Thyroid gland (tissue), 4 donors: ENCODE measurements around the gene USF1. TPM values are rescaled to one million over a fixed set of nuclear protein-coding genes. Genes with fewer than 3 reads are reported as not detected.

ENCODE experiments used
- DNase-seq, 2 donors: peaks; one replicate each; pipeline ENCODE4 v3.0.0-alpha.2; 2019
- H3K27ac ChIP-seq, 3 donors: fragments of 200-600 bp; sonication (generic); 1 replicate in 2 of 3; 2 replicates in 1 of 3; pipeline ENCODE4 v1.5.1; 2016 to 2019; ENCODE audit warnings: mild to moderate bottlenecking in 1 of 3, moderate library complexity in 1 of 3
- H3K27me3 ChIP-seq: fragments of 200-600 bp; sonication (generic); one replicate; pipeline ENCODE4 v1.5.1; 2019
- H3K36me3 ChIP-seq, 2 donors: fragments of 200-600 bp; sonication (generic); one replicate each; pipeline ENCODE4 v1.5.1; 2016 to 2019
- H3K4me1 ChIP-seq, 2 donors: fragments of 200-600 bp; sonication (generic); one replicate each; pipeline ENCODE4 v1.5.1; 2017 to 2019
- H3K4me3 ChIP-seq, 3 donors: fragments of 200-600 bp; sonication (generic); replicated peaks in 1 of 3; 1 replicate in 2 of 3; 2 replicates in 1 of 3; pipeline ENCODE4 v1.5.1; 2016; ENCODE audit warnings: mild to moderate bottlenecking in 1 of 3
- H3K9me3 ChIP-seq: fragments of 200-600 bp; sonication (generic); one replicate; pipeline ENCODE4 v1.5.1; 2017
- POLR2A ChIP-seq, 2 donors: fragments of 450-650 bp; IDR thresholded peaks; one replicate each; pipeline ENCODE4 v1.6.1; 2017; ENCODE audit warnings: antibody characterized with exemption in 2 of 2, mild to moderate bottlenecking in 2 of 2, moderate library complexity in 1 of 2
- WGBS, 2 donors: methylation state at CpG; one replicate each; pipeline ENCODE4 v1.1.5; 2017; 5-methylcytosine and 5-hydroxymethylcytosine counted together
- intact Hi-C: fragments of 100-400 bp; cut with DNase I; formaldehyde crosslinking; loops from one replicate; pipeline ENCODE4 v1.15.1; 2023
- total RNA-seq, 4 donors: library from RNA; depleted of rRNA; stranded (reverse); fragments of >200 nt; gene quantifications; one replicate each; pipeline ENCODE4 v1.2.3, GENCODE V29; 2016
- TF ChIP-seq, protein P1 (sequence below), 6 experiments: fragments of 200-600 bp in 3 of 6; fragments of 450-650 bp in 3 of 6; sonication (generic) in 3 of 6; IDR thresholded peaks; one replicate each; pipeline ENCODE4 v1.5.1; 2016 to 2019; ENCODE audit warnings: antibody characterized with exemption in 6 of 6, mild to moderate bottlenecking in 2 of 6, inconsistent platforms in 1 of 6, moderate library complexity in 1 of 6

USF1 gene
- total RNA-seq, 4 donors from 2014 or later, result 56.0 to 71.0 (median 70.3) TPM

GRCh38 chr1:161039154-161039545 lies 6.6 kb downstream of the USF1 start:
- peak overlapping the region in 1 of 3 donors; percentile 60 for H3K4me3 ChIP-seq
- WGBS, 2 donors, result 10 to 18% methylated on average over 3 of the region's 3 CpGs
- TF ChIP-seq, protein P1, sequence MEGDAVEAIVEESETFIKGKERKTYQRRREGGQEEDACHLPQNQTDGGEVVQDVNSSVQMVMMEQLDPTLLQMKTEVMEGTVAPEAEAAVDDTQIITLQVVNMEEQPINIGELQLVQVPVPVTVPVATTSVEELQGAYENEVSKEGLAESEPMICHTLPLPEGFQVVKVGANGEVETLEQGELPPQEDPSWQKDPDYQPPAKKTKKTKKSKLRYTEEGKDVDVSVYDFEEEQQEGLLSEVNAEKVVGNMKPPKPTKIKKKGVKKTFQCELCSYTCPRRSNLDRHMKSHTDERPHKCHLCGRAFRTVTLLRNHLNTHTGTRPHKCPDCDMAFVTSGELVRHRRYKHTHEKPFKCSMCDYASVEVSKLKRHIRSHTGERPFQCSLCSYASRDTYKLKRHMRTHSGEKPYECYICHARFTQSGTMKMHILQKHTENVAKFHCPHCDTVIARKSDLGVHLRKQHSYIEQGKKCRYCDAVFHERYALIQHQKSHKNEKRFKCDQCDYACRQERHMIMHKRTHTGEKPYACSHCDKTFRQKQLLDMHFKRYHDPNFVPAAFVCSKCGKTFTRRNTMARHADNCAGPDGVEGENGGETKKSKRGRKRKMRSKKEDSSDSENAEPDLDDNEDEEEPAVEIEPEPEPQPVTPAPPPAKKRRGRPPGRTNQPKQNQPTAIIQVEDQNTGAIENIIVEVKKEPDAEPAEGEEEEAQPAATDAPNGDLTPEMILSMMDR (IDR thresholded peaks at IDR 0.05), result no peak
- TF ChIP-seq POLR2A (IDR thresholded peaks at IDR 0.05), result no peak
- peaks cover 26 to 29% of the 10 kb centered on the region in 2 donors for H3K4me1 ChIP-seq
- H3K9me3 ChIP-seq, result no peaks in the 10 kb centered on the region
- H3K27me3 ChIP-seq, result no peaks in the 10 kb centered on the region
- DNase-seq, result no peak
- peak overlapping the region in 2 of 3 donors; percentile 44 to 86 for H3K27ac ChIP-seq
- intact Hi-C loops, result no loop called here
- H3K36me3 ChIP-seq, result peaks cover 32 to 35% of the 10 kb centered on the region in 2 donors

GRCh38 chr1:161038523-161039153 lies 7.1 kb downstream of the USF1 start, which contains the start of gene TSTD1:
TSS of gene TSTD1 (minus strand) at chr1:161038964. CDS start at chr1:161038889, 75 bp downstream.
- DNase-seq, result peak; percentile 93 to 95
- peaks cover 32 to 35% of the 10 kb centered on the region in 2 donors for H3K36me3 ChIP-seq
- peak within 1 kb of the TSS; percentile 53 to 86 (median 70) for H3K27ac ChIP-seq
- TF ChIP-seq, protein P1 (IDR thresholded peaks at IDR 0.05), result peak in 1 of 6 experiments; percentile 13
- peak; percentile 44 to 86 for TF ChIP-seq POLR2A (IDR thresholded peaks at IDR 0.05)
- peaks cover 22 to 24% of the 10 kb centered on the region in 2 donors for H3K4me1 ChIP-seq
- no peaks in the 10 kb centered on the region for H3K27me3 ChIP-seq
- WGBS, 2 donors, result 23 to 28% methylated on average over 29 to 30 of the region's 54 CpGs
- no peaks in the 10 kb centered on the region for H3K9me3 ChIP-seq
- intact Hi-C loops, result no loop called here
- peak within 1 kb of the TSS; percentile 45 to 88 (median 60) for H3K4me3 ChIP-seq

GRCh38 chr1:161037661-161038522 lies 7.9 kb downstream of the USF1 start:
- Histone ChIP-seq H3K27me3 (no peaks in the 10 kb centered on the region), H3K4me3 (peak overlapping the region; percentile 45 to 88 (median 60)), H3K36me3 (peaks cover 32 to 35% of the 10 kb centered on the region in 2 donors), H3K27ac (peak overlapping the region; percentile 53 to 86 (median 70)), H3K4me1 (peaks cover 18 to 22% of the 10 kb centered on the region in 2 donors), H3K9me3 (no peaks in the 10 kb centered on the region)
- WGBS, 2 donors, result 43 to 53% methylated on average over 20 of the region's 21 CpGs
- TF ChIP-seq, protein P1 (IDR thresholded peaks at IDR 0.05), result no peak
- no peak for TF ChIP-seq POLR2A (IDR thresholded peaks at IDR 0.05)
- intact Hi-C loops, result no loop called here
- peak; percentile 81 to 85 for DNase-seq

DNA sequence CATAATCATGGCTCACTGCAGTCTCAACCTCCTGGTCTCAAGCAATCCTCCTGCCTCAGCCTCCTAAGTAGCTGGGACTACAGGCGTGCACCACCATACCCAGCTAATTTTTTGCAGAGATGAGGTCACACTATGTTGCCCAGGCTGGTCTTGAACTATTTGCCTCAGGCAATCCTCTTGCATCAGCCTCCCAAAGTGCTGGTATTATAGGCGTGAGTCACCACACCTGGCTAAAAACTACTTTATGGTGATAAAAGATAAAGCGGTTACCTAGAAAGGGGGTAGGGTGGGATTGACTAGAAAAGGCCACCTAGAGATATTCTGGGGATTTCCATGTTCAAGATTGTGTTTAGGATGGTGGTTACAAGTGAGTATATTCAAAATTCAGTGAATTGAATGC lies 12.0 kb downstream of the USF1 start:
- Histone ChIP-seq H3K4me1 (peaks cover 13 to 14% of the 10 kb centered on the region in 2 donors), H3K36me3 (no peaks in the 10 kb centered on the region), H3K4me3 (no peak overlapping the region), H3K27me3 (no peaks in the 10 kb centered on the region), H3K27ac (no peak overlapping the region), H3K9me3 (no peaks in the 10 kb centered on the region)
- 98 to 100% methylated on average over 3 of the region's 3 CpGs for WGBS, 2 donors
- DNase-seq, result no peak
- no peak for TF ChIP-seq POLR2A (IDR thresholded peaks at IDR 0.05)
- TF ChIP-seq, protein P1 (IDR thresholded peaks at IDR 0.05), result no peak
- intact Hi-C loops, result no loop called here
